Measurements from ENCODE around the gene GCA. TPM values are rescaled to one million over a fixed set of nuclear protein-coding genes. Genes with fewer than 3 reads are reported as not detected.

GCA gene
- total and polyA plus RNA-seq, 2 of the 8 experiments (the other 6 are each of a cell fraction or from before 2014, with no cell fraction given), result 37.4 to 42.0 TPM

DNA sequence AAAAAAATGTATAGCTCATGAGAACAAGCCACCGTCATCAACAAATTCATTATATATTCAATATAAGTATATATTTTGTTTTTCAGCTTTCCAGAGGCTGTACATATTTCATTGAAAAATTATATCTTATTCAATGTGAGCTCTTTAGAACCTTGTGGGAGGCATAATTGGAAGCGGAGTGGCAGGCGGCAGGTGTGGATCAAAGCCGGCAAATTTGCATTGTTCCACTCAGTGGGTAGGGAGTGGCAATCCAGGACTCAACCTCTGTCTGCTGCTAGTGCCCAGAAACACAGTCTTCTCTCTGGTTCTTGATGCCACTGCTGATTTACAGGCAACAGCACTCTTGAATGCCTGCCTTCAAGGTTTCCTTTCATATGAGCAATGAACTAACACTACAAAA, 46.9 kb downstream of the GCA start (continued):
- TF ChIP-seq, protein P1, sequence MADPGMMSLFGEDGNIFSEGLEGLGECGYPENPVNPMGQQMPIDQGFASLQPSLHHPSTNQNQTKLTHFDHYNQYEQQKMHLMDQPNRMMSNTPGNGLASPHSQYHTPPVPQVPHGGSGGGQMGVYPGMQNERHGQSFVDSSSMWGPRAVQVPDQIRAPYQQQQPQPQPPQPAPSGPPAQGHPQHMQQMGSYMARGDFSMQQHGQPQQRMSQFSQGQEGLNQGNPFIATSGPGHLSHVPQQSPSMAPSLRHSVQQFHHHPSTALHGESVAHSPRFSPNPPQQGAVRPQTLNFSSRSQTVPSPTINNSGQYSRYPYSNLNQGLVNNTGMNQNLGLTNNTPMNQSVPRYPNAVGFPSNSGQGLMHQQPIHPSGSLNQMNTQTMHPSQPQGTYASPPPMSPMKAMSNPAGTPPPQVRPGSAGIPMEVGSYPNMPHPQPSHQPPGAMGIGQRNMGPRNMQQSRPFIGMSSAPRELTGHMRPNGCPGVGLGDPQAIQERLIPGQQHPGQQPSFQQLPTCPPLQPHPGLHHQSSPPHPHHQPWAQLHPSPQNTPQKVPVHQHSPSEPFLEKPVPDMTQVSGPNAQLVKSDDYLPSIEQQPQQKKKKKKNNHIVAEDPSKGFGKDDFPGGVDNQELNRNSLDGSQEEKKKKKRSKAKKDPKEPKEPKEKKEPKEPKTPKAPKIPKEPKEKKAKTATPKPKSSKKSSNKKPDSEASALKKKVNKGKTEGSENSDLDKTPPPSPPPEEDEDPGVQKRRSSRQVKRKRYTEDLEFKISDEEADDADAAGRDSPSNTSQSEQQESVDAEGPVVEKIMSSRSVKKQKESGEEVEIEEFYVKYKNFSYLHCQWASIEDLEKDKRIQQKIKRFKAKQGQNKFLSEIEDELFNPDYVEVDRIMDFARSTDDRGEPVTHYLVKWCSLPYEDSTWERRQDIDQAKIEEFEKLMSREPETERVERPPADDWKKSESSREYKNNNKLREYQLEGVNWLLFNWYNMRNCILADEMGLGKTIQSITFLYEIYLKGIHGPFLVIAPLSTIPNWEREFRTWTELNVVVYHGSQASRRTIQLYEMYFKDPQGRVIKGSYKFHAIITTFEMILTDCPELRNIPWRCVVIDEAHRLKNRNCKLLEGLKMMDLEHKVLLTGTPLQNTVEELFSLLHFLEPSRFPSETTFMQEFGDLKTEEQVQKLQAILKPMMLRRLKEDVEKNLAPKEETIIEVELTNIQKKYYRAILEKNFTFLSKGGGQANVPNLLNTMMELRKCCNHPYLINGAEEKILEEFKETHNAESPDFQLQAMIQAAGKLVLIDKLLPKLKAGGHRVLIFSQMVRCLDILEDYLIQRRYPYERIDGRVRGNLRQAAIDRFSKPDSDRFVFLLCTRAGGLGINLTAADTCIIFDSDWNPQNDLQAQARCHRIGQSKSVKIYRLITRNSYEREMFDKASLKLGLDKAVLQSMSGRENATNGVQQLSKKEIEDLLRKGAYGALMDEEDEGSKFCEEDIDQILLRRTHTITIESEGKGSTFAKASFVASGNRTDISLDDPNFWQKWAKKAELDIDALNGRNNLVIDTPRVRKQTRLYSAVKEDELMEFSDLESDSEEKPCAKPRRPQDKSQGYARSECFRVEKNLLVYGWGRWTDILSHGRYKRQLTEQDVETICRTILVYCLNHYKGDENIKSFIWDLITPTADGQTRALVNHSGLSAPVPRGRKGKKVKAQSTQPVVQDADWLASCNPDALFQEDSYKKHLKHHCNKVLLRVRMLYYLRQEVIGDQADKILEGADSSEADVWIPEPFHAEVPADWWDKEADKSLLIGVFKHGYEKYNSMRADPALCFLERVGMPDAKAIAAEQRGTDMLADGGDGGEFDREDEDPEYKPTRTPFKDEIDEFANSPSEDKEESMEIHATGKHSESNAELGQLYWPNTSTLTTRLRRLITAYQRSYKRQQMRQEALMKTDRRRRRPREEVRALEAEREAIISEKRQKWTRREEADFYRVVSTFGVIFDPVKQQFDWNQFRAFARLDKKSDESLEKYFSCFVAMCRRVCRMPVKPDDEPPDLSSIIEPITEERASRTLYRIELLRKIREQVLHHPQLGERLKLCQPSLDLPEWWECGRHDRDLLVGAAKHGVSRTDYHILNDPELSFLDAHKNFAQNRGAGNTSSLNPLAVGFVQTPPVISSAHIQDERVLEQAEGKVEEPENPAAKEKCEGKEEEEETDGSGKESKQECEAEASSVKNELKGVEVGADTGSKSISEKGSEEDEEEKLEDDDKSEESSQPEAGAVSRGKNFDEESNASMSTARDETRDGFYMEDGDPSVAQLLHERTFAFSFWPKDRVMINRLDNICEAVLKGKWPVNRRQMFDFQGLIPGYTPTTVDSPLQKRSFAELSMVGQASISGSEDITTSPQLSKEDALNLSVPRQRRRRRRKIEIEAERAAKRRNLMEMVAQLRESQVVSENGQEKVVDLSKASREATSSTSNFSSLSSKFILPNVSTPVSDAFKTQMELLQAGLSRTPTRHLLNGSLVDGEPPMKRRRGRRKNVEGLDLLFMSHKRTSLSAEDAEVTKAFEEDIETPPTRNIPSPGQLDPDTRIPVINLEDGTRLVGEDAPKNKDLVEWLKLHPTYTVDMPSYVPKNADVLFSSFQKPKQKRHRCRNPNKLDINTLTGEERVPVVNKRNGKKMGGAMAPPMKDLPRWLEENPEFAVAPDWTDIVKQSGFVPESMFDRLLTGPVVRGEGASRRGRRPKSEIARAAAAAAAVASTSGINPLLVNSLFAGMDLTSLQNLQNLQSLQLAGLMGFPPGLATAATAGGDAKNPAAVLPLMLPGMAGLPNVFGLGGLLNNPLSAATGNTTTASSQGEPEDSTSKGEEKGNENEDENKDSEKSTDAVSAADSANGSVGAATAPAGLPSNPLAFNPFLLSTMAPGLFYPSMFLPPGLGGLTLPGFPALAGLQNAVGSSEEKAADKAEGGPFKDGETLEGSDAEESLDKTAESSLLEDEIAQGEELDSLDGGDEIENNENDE (IDR thresholded peaks at IDR 0.05; ENCODE audit: insufficient replicate concordance, low read length), result no peak

All from H1 (cell line).